Left renal pelvis (tissue), 4 donors: ENCODE results near the gene S100A6. TPM values are rescaled to one million over a fixed set of nuclear protein-coding genes. Genes with fewer than 3 reads are reported as not detected.
"Not testable (repeated sequence)": the region's sequence is repeated elsewhere in the genome, so short reads cannot be mapped to it uniquely, and the experiment has no call there.

Experiments used
- DNase-seq, 4 donors: peaks; one replicate each; pipeline ENCODE4 v3.0.0-alpha.2; 2013; ENCODE audit warnings: low read depth in 4 of 4, low spot score in 3 of 4
- polyA plus RNA-seq, 4 donors: library from polyadenylated mRNA; unstranded; fragments of 120-200 nt; gene quantifications; one replicate each; pipeline ENCODE4 v1.2.1, GENCODE V29; 2013; ENCODE audit not compliant: insufficient read length in 4 of 4

S100A6 gene
- polyA plus RNA-seq, 4 donors, result 185 to 449 (median 318) TPM

- no peak for DNase-seq
Measured at GRCh38 chr1:153533689-153534201, 2.0 kb downstream of the S100A6 start.

DNA sequence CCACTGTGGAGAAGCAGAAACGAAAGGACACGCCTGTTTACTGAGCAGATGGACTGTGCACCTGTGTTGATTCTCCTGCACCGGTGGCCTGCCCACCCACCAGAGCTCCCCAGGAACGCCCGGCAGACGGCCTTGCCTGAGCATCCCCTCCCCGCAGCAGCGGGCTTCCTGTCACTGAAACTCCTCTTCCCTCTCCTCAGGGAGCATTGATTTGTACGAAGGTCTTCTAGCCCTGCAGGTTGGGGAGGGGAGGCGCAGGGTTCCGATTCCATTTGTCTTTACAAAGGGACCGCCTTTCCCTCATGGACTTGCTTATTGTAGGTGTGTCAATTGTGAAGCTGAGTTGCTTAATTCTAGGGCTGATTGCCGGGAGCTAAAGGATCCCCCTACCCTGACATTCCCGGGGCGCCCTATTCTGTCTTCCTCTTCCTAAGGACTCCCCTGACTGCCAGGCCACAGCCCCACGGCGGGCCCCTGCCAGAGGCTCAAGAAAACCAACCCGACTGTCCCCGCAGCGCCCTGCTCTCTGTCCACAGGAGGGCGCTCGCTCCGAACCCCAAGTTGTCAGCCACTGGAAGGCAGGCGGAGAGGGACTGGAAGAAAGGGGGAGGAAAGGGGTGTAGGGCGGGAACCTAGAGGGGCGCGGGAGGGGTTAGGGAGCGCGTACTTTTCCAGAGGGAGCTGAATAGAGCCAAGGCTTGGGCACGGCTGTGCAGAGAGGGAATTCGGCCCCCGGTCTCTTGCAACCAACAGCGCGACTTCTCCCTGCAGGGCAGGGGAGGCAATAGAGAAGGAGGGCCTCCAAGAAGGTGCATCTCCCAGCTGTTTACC is 2.8 kb downstream of the S100A6 start:
- DNase-seq, result peak in 3 of 4 donors; percentile 67 to 72 (median 69)

DNA sequence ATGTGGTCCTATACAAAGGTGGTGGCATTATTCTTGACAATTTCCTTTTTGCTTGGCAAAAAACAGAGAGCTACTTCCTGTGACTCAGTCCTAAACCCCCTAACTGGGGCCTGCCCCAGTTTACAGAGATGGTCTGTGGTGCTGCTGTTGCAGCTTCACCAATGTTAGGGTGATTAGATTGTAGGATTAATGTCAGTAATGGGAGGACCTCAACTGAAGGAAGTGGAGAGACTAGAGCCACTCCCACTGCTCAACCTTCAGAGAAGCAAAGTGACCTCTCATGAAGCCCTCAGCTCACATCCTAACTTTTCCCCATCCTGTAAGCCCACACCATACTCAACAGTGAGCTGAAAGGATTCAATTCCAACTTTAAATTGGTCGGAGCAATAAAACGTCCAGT is 3.6 kb downstream of the S100A6 start:
- no peak for DNase-seq

GRCh38 chr1:153531638-153532037 is 4.2 kb downstream of the S100A6 start:
- no peak for DNase-seq

DNA sequence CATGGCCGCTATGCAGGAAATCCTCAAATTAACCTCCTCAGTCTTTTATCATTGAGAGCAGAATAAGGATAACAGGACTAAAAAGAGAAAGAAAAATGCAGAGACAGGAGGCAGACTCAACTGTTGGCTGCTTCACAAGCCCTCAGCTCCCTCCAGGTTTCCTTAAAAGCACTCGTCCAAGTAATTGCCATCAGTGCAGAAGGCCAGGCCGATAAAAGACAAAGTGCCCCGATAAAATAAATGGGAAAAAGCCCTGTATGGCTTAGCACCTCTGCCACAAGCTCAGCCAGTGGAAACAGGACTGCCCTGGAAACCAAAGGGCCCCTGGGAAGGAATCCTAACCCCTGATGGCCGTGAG is 8.1 kb downstream of the S100A6 start:
- no peak for DNase-seq

DNA sequence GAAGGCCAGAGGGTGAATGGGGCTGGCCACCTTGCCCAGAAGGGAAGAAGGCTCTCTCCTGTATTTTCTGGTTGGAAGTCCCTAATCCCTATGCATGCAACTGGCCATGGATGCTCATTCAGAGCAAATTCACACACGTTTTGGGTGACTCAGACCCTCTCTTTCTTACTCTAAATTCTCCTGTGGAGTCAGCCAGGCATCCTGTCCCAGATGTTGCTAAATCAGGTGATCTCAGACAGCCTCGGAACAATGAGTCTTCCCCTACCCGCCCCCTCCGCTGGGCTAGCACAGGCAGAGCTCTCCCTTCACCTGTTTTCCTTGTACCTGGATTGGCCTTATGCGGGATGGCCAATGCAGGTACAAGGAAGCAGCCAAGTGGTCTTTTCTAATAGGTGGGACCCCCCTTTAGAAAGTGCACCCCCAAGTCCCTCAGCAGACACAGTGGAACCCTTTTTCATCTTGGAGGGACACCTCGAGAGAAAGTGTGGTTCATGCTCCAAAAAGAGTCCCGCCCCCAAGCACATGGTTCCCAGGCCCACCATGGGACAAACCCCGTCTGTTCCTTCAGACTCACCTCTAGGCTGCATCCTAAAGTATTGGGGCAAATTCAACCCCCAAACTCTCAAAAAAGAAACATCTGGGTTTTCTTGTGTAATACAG is 8.6 kb downstream of the S100A6 start:
- no peak for DNase-seq

DNA sequence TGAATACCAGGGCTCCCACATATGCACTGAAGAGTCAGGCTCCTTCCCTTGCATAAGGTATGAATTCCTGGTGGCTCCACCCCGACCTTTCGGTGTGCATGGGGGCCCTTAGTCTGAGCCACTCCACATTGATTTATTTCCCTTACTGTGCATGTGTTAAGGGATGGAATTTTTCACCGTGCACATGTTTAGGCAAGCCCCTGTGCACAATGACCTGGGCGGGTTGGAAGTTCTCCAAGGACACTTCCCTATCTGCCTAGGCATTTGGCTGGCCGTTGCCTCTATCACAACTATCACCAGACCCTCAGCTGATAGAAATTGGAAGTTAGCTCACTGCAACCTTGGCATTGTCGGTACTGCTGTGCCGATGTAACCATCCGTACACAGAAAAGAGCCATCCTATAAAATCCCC is 9.7 kb downstream of the S100A6 start:
- no peak for DNase-seq

GRCh38 chr1:153525088-153525728 is 10.6 kb downstream of the S100A6 start:
- DNase-seq, result no peak

DNA sequence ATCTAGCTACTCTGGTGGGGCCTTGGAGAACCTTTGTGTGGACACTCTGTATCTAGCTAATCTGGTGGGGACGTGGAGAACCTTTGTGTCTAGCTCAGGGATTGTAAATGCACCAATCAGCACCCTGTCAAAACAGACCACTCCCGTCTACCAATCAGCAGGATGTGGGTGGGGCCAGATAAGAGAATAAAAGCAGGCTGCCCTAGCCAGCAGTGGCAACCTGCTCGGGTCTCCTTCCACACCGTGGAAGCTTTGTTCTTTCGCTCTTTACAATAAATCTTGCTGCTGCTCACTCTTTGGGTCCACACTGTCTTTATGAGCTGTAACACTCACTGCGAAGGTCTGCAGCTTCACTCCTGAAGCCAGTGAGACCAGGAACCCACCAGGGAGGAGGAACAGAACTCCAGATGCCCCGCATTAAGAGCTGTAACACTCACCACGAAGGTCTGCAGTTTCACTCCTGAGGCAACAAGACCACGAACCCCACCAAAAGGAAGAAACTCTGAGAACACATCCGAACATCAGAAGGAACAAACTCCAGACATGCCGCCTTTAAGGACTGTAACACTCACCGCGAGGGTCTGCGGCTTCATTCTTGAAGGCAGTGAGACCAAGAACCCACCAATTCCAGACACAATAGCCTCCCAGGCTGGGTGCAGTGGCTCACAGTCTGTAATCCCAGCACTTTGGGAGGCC is 13.3 kb downstream of the S100A6 start:
- not testable (repeated sequence) for DNase-seq

DNA sequence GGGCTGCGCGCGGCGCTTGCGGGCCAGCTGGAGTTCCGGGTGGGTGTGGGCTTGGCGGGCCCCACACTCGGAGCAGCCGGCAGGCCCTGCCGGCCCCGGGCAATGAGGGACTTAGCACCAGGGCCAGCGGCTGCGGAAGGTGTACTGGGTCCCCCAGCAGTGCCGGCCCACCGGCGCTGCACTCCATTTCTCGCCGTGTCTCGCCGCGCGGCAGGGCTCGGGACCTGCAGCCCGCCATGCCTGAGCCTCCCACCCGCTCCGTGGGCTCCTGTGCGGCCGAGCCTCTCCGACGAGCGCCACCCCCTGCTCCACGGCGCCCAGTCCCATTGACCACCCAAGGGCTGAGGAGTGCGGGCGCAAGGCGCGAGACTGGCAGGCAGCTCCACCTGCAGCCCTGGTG is 14.0 kb downstream of the S100A6 start:
- not testable (repeated sequence) for DNase-seq

GRCh38 chr1:153520818-153521476 is 14.8 kb downstream of the S100A6 start:
- no peak for DNase-seq

DNA sequence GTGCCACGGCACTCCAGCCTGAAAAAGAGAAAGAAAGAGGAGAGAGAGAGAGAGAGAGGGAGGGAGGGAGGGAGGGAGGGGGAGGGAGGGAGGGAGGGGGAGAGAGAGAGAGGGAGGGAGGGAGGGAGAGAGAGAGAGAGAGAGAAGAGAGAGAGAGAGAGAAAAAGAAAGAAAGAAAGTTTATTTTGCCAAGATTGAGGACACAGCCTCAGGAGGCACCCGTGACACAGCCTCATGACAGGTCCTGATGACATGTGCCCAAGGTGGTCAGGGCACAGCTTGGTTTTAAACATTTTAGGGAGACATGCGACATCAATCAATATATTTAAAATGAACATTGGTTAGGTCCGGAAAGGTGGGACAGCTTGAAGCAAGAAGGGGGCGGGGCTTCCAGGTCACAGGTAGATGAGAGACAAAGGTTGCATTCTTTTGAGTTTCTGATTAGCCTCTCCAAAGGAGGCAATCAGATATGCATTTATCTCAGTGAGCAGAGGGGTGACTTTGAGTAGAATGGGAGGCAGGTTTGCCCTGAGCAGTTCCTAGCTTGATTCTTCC is 15.6 kb downstream of the S100A6 start:
- DNase-seq, result not testable (repeated sequence)

DNA sequence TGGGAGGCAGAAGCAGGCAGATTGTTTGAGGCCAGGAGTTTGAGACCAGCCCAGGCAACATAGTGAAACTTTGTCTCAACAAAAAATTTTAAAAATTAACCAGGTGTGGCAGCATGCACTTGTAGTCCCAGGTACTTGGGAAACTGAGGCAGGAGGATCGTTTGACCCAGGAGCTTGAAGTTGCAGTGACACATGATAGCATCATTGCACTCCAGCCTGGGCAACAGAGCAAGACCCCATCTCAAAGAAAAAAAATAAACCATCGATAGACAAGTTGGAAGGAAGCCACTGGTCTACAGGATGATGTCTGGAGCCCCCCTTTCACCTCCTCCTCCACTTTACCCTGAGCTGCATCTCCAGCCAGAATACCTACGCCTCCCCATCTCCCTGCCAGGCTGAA is 16.5 kb downstream of the S100A6 start:
- no peak for DNase-seq

DNA sequence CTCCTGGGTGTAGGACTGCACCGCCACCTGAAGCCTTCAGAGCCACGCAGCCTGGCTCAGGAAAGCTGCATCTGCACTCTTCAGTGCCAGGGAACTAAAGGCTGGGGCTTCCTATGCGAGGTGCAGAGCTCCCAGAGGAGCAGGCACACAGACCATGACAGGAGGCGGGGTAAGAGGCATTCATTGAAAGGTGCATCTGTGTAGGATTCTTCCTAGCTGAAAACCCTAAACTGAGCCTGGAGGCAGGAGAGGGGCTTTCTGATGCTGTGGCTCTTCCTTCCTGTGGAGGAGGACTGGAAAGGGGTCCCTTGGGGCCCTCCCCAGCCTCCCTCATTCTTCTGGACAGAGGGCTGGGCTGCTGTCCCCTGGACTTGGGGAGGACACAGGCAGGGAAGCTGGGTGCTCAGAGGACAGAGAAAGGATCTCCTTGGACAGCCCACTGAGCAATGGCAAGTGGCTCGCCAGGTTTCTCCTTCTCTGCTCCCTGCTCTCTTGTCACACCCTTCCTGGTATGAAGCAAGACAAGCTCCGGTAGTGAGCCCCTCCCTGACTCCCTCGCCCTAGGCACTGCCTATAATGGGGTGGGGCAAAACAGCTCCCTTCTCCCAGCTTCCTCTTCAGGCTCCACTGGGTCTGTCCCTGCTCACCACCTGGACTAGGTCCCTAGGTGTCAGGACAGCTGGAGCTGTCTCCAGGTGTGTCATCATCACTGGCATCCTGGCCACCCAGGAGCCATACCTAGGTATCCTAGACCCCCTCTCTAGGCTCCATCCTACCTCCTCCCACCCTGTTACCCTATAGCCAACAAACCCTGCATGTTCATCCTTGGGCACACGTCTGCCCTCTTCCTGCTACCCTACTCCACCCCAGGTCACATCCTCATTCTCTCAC is 20.0 kb downstream of the S100A6 start:
- DNase-seq, result no peak

DNA sequence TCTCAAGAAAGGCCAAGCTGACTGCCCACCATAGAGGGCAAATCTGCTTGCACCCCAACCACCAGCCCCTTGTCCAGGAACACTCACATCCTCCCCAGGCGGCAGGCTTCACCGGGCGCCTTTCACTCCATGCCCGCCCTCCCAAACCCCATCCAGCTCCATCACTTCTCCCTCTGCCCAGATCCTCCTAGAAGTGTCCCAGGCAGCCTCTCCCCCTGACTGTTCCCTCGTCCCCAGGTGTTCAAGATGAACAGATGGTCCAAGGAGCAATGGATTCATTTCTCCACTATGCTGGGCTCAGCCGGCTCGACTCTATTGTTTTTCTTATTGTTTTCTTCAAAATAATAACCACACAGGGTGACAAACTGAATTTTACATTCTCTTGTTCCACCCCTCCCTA is 22.1 kb downstream of the S100A6 start:
- DNase-seq, result no peak

GRCh38 chr1:153513023-153513422 is 22.8 kb downstream of the S100A6 start:
- no peak for DNase-seq

DNA sequence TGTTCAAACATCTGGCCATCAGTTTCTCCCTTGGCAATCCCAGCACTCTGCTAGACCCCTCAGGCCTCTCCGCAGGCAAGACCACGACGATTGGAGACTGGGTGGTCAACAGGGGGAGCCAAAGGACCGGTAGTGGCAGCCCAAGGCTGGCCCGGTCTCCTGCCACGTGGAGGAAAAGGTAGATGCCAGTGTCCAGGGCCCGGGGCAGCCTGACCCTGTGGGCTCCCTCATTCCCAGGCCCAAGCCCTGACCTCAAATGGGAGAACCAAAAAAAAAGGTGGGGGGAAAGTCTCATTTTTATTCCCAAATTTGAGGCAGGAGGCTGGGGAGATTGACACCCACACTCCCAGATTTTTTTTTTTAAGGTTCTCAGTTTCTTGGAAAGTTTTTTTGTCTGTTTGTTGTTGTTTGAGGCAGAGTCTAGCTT is 24.8 kb downstream of the S100A6 start:
- peak in 2 of 4 donors; percentile 55 to 66 for DNase-seq

GRCh38 chr1:153509729-153510354 is 25.9 kb downstream of the S100A6 start:
- DNase-seq, result no peak

DNA sequence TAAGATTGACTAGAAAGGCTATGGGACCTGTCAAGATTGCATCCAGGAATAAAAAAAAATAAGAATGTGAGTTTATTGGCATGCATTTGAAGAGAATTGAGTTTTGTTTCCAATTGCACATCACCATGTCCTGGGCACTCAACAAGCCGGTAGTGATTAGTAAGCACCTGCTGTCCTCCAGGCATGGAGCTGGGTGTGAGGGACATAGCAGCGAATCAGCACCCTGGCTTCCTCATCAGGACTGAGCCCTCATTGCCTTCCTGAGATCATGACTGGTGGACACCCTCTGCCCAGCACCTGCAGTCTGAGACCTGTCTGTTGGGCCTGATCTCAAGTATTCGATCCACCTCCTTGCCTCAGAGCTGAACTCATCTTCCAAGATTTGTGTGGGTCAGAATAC is 26.8 kb downstream of the S100A6 start:
- no peak for DNase-seq
